Right forelimb (tissue), 1 donor: Measurements from ENCODE around the gene GSDMA.

Source experiments
- DNase-seq: peaks from one replicate; pipeline ENCODE4 v3.0.0-alpha.2; 2018

Gene GSDMA

DNA sequence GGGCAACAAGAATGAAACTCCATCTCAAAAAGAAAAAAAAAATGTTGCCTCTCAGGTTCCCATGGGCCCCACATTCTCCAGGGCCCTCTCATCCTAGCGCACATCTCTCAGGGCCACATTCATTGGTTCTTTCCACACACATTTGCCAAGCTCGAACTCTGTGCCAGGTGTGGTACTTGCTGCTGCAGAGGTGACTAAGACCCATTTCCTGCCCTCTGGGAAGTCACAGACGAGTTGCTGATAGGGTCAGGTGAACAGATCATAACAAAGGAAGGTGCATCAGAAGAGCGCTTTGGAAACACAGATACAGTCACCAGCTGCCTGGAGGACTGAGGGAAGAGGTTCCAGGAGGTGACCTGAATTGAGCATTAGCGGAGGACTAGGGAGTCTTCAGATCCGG, 1.0 kb downstream of the GSDMA start:
- DNase-seq: no peak

DNA sequence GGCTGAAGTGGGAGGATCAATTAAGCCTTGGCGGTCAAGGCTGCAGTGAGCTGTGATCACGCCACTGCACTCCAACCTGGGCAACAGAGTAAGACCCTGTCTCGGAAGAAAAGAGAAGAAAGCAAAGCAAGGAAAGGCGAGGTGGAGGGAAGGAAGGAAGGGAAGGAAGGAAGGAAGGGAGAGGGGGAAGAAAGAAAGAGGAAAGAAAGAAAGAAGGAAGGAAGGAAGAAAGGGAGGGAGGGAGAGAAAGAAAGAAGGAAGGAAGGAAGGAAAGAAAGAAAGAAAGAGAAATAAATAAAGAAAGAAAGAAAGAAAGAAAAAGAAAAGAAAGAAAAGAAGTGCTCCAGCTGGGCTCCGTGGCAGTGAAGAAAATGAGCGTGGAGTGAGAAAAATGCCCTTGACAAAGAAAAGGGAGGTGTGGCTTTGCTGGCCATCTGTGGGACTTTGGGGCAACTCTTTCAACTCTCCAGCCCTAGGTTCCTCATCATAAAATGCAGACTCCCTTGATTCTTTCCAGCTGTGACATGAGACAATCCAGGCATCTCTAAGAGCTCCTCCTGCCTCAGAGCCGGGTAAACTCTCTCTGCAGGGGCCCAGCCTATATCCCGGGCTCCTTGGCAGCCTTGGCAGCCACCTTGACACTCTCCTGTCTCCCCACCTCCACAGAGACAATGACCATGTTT, 2.4 kb downstream of the GSDMA start:
- no peak for DNase-seq

DNA sequence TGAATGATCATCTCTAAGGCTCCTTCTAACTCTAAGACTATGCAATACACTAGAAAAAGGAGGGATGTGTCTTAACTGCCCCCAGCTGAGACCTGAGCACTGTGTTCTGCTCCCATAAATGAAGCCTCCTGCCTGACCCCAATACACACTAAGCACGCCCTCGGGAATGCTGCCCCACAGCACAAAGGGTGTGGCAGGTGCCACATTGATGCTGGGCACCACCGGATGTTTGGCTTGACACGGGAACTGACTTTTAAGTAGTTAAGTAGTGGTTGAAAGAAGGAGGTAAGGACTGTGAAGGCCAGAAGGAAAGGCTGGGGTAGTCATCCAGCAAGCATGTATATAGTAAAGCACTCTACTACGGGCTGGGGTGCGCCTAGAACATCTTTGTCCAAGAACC, 4.0 kb downstream of the GSDMA start:
- no peak for DNase-seq

GRCh38 chr17:39968761-39969160, 6.0 kb downstream of the GSDMA start:
- no peak for DNase-seq

GRCh38 chr17:39969375-39969774, 6.6 kb downstream of the GSDMA start:
- DNase-seq: no peak

DNA sequence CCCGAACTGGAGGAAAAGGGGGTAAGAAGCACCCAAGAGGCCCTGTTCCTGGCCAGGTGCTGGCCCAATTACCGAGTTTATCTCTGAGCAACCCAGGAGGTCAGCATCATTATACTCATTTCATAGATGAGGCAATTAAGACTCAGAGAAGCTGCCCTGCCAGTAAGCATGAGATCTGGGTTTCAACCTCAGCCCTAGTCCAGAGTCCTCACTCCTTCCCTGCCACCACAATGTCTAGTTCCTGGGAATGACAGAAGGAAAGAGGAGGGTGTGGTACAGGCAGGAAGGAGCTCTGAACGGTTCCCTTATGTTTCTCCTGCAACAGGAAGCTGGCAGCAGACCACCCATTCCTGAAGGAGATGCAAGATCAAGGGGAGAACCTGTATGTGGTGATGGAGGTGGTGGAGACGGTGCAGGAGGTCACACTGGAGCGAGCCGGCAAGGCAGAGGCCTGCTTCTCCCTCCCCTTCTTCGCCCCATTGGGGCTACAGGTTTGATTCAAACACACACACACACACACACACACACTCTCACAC, 7.4 kb downstream of the GSDMA start:
- no peak for DNase-seq

GRCh38 chr17:39971076-39971603, 8.3 kb downstream of the GSDMA start:
- no peak for DNase-seq

GRCh38 chr17:39972271-39972670, 9.5 kb downstream of the GSDMA start:
- DNase-seq: no peak

DNA sequence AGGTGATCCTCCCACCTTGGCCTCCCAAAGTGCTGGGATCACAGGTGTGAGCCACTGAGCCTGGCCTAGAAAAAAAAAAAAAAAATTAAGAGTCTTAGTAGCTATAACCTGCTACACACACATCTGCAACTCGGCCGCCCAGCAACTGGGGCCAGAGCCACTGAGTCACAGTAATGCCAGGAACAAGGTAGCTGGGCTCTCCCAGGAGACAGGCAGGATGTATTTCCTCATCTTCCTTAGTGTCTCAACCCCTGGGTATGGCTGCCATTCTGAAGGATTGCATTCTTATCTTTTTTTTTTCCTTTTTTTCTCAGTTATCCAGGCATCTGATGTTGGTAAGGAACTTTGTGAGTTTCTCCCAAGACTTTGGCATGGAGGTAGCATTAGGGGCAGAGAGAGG, 10.7 kb downstream of the GSDMA start:
- no peak for DNase-seq

GRCh38 chr17:39974433-39974832, 11.6 kb downstream of the GSDMA start:
- no peak for DNase-seq

- DNase-seq: no peak
Measured at GRCh38 chr17:39975801-39976200, 13.0 kb downstream of the GSDMA start.

GRCh38 chr17:39979016-39979670, 16.3 kb downstream of the GSDMA start:
- DNase-seq: no peak

GRCh38 chr17:39979893-39980350, 17.1 kb downstream of the GSDMA start:
- DNase-seq: no peak

DNA sequence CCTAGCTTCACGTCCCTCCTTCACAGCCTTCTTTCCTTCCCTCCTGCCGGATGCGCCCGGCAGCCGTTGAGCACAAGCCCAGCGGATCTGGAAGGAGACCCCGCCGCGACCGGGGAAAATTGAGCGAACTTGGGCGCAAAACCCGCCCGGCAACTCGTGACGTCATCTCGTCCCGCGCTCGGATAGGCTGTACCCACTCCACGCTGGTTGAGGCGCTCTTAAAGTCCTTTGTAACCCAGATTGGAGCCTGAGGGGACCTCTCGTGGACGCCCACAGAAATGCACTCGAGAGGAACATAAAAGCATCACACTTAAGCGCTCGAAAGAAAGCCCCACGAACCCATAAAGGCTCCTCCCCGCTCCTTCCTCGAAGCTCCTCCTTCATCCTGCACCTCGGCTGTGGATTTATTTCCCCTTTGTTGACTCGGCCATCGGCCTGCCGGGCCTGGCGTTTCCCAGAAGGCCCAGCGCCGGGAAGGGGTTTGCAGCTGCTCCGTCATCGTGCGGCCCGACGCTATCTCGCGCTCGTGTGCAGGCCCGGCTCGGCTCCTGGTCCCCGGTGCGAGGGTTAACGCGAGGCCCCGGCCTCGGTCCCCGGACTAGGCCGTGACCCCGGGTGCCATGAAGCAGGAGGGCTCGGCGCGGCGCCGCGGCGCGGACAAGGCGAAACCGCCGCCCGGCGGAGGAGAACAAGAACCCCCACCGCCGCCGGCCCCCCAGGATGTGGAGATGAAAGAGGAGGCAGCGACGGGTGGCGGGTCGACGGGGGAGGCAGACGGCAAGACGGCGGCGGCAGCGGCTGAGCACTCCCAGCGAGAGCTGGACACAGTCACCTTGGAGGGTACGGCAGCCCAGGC, 17.8 kb downstream of the GSDMA start, which contains the start of gene PSMD3:
TSS of gene PSMD3 (plus strand) at position 457 of the 856 bp plus-strand sequence. CDS start at position 621, 164 bp downstream.
- peak; percentile 99 for DNase-seq

DNA sequence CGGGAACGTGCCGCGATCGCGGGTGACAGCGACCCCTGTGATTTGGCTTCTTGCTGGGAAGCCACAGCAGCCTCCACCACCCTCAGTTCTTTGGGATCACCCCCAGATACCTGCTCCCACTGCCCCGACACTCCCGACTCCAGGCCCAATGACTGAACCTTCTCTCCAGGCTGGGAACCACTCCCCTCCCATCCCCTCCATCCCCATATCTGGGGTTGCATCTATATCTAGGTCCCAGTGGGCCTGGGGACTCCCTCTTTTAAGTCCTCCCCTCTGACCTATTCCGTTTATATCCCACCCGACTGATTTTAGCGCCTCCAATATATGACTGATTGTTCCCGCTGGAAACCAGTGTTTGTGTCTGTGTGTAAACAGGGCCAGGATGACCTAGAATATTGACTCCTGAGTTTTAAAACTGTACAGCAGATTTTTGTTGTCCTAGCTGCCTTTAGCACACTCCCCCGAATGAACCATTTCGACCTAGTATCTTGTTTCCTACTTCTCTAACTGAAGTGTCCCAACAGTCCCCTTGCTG, 18.5 kb downstream of the GSDMA start:
- no peak for DNase-seq

GRCh38 chr17:39981766-39982375, 19.1 kb downstream of the GSDMA start:
- no peak for DNase-seq

- DNase-seq: no peak
Measured at GRCh38 chr17:39988206-39988810, 25.5 kb downstream of the GSDMA start.

DNA sequence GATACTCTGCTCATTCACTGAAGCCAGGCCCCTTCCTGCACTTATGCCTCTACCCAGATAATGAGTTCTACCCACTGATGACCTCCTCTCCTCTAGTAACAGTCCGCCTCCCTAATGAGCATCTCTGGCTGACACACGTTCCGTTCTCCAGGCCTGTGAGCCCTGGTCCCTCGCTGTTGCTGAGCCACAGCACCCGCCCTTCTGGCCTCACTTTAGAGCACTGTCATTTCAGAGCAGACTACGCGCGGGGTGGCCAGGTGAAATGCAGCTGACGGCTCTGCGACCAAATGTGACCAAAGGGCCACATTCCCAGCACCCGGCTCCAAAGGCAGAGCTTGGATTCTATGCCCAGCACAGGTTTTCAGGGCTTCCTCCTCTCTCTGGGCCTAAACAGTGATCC, 31.6 kb downstream of the GSDMA start:
- no peak for DNase-seq

DNA sequence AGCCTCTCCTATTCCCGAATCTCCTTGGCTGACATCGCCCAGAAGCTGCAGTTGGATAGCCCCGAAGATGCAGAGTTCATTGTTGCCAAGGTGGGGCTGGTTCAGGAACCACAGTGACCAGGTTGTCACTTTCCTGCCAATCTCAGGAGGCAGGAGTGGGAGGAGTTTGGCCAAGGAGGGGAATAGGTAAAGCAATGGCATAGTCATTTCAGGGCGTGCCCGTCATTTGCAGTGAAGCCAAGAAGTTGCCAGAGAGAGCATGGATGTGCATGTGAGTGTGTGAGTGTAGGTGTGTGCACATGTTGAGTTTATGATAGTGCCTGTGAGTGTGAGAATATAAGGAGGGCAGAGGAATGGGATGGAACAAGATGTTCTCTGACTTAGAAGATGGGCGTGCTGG, 32.6 kb downstream of the GSDMA start:
- no peak for DNase-seq

DNA sequence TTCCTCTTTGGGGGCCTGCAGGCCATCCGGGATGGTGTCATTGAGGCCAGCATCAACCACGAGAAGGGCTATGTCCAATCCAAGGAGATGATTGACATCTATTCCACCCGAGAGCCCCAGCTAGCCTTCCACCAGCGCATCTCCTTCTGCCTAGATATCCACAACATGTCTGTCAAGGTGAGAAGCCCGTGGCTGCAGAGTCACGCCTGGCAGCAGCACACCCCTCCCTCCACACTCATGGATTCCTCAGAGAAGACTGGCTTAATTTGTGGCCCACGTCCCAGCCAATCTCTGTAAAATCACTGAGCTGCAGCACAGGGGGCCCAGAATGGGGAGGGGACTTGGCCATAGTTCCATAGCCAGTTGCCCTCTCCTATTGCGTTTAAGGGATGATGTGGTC, 33.4 kb downstream of the GSDMA start:
- no peak for DNase-seq

GRCh38 chr17:39996800-39997199, 34.0 kb downstream of the GSDMA start:
- no peak for DNase-seq

DNA sequence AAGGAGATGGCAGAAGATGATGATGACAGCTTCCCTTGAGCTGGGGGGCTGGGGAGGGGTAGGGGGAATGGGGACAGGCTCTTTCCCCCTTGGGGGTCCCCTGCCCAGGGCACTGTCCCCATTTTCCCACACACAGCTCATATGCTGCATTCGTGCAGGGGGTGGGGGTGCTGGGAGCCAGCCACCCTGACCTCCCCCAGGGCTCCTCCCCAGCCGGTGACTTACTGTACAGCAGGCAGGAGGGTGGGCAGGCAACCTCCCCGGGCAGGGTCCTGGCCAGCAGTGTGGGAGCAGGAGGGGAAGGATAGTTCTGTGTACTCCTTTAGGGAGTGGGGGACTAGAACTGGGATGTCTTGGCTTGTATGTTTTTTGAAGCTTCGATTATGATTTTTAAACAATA, 34.7 kb downstream of the GSDMA start:
- DNase-seq: no peak
